NK-92 (cell line): ENCODE data around the gene GLYR1.
A peak's percentile ranks its signal among the peaks of the same experiment; 100 is the strongest.

Source experiments
- DNase-seq: peaks from one replicate; lab custom pipeline; 2025; ENCODE audit not compliant: unreplicated experiment; lab: John Stamatoyannopoulos, UW

The GLYR1 gene

GRCh38 chr16:4766875-4767628 is 80.0 kb downstream of the GLYR1 start, which contains the start of gene ZNF500:
Gene ZNF500 (minus strand): TSS chr16:4767162. CDS start chr16:4765978, 1,184 bp downstream.
- peak; percentile 31 for DNase-seq

- DNase-seq, result no peak
Measured at GRCh38 chr16:4765511-4766474, 81.3 kb downstream of the GLYR1 start.

- DNase-seq, result no peak
Measured at GRCh38 chr16:4763791-4764190, 83.3 kb downstream of the GLYR1 start.

GRCh38 chr16:4762205-4762604 is 84.9 kb downstream of the GLYR1 start:
- DNase-seq, result no peak

GRCh38 chr16:4760221-4760910 is 86.7 kb downstream of the GLYR1 start:
- no peak for DNase-seq

GRCh38 chr16:4755687-4756086 is 91.4 kb downstream of the GLYR1 start:
- DNase-seq, result no peak

- DNase-seq, result no peak
Measured at GRCh38 chr16:4754865-4755264, 92.2 kb downstream of the GLYR1 start.

- DNase-seq, result no peak
Measured at GRCh38 chr16:4753227-4753626, 93.9 kb downstream of the GLYR1 start.
